HepG2 (cell line): Measurements from ENCODE around the gene TAS2R4. TPM values are rescaled to one million over a fixed set of nuclear protein-coding genes. Genes with fewer than 3 reads are reported as not detected.
A peak's percentile ranks its signal among the peaks of the same experiment; 100 is the strongest.

Source experiments
- BCLAF1 ChIP-seq: fragments of 450-650 bp; IDR thresholded peaks from 2 replicates; pipeline ENCODE4 v1.6.1; 2017; ENCODE audit warnings: mild to moderate bottlenecking
- ELF3 ChIP-seq: IDR thresholded peaks from 2 replicates; pipeline ENCODE4 v1.6.1; 2016; ENCODE audit warnings: missing genetic modification reagents, missing compliant biosample characterization
- FOXA1 ChIP-seq, 2 experiments: fragments of 450-650 bp in 1 of 2; sonication (generic) in 1 of 2; formaldehyde crosslinking in 1 of 2; IDR thresholded peaks; 2 replicates each; pipeline versions ENCODE4 v1.4.0 to v1.6.1; 2016 to 2020; ENCODE audit warnings: missing genetic modification reagents in 1 of 2
- FOXA3 ChIP-seq: IDR thresholded peaks from 2 replicates; pipeline ENCODE4 v1.6.1; 2016; ENCODE audit warnings: missing genetic modification reagents, missing compliant biosample characterization
- HINFP ChIP-seq: sonication (generic); formaldehyde crosslinking; IDR thresholded peaks from 2 replicates; pipeline ENCODE4 v1.4.0; 2020; ENCODE audit warnings: low read depth, mild to moderate bottlenecking, missing genetic modification reagents
- HNRNPL ChIP-seq: fragments of 200-400 bp; formaldehyde crosslinking; IDR thresholded peaks from 2 replicates; pipeline ENCODE4 v1.6.1; 2017; ENCODE audit warnings: mild to moderate bottlenecking, low read depth, low read length
- MED1 ChIP-seq: sonication (generic); formaldehyde crosslinking; IDR thresholded peaks from 2 replicates; pipeline ENCODE4 v1.4.0; 2020; ENCODE audit warnings: missing genetic modification reagents
- MIER3 ChIP-seq: IDR thresholded peaks from 2 replicates; pipeline ENCODE4 v1.6.1; 2016; ENCODE audit warnings: missing compliant biosample characterization, borderline replicate concordance
- RARA ChIP-seq: IDR thresholded peaks from 2 replicates; pipeline ENCODE4 v1.6.1; 2016; ENCODE audit warnings: missing genetic modification reagents, missing compliant biosample characterization
- RFX5 ChIP-seq: IDR thresholded peaks from 2 replicates; pipeline ENCODE4 v1.6.1; 2011; ENCODE audit warnings: low read depth, low read length, improper control_type of control experiment
- RXRA ChIP-seq: sonication (generic); formaldehyde crosslinking; IDR thresholded peaks from 2 replicates; pipeline ENCODE4 v1.5.1; 2020; ENCODE audit warnings: missing genetic modification reagents
- SALL2 ChIP-seq: sonication (generic); formaldehyde crosslinking; IDR thresholded peaks from 2 replicates; pipeline ENCODE4 v1.8.1; 2023; ENCODE audit warnings: mild to moderate bottlenecking, missing genetic modification reagents, inconsistent platforms
- SP2 ChIP-seq: sonication (generic); formaldehyde crosslinking; IDR thresholded peaks from 2 replicates; pipeline ENCODE4 v1.5.1; 2020; ENCODE audit warnings: mild to moderate bottlenecking, missing genetic modification reagents
- TGIF2 ChIP-seq: IDR thresholded peaks from 2 replicates; pipeline ENCODE4 v1.6.1; 2016; ENCODE audit warnings: control low read depth, missing compliant biosample characterization
- ZFX ChIP-seq: sonication (generic); formaldehyde crosslinking; IDR thresholded peaks from 2 replicates; pipeline ENCODE4 v1.4.0; 2020; ENCODE audit warnings: mild to moderate bottlenecking, low read depth, missing genetic modification reagents, moderate library complexity
- ZFY ChIP-seq: sonication (generic); formaldehyde crosslinking; IDR thresholded peaks from 2 replicates; pipeline ENCODE4 v1.4.0; 2020; ENCODE audit warnings: missing genetic modification reagents
- ZNF207 ChIP-seq: fragments of 450-650 bp; IDR thresholded peaks from 2 replicates; pipeline ENCODE4 v1.6.1; 2016; ENCODE audit warnings: antibody characterized with exemption, borderline replicate concordance
- ZNF296 ChIP-seq: sonication (generic); formaldehyde crosslinking; conservative IDR thresholded peaks from 2 replicates; pipeline ENCODE4 v1.5.0; 2020; ENCODE audit warnings: mild to moderate bottlenecking, missing genetic modification reagents
- ZNF350 ChIP-seq: sonication (generic); formaldehyde crosslinking; IDR thresholded peaks from 2 replicates; pipeline ENCODE4 v1.4.0; 2020; ENCODE audit warnings: mild to moderate bottlenecking, low read depth, missing genetic modification reagents, borderline replicate concordance
- ZNF383 ChIP-seq: sonication (generic); formaldehyde crosslinking; IDR thresholded peaks from 2 replicates; pipeline ENCODE4 v1.4.0; 2020; ENCODE audit warnings: missing genetic modification reagents, mild to moderate bottlenecking, borderline replicate concordance
- ZNF775 ChIP-seq: sonication (generic); formaldehyde crosslinking; IDR thresholded peaks from 2 replicates; pipeline ENCODE4 v1.4.0; 2020; ENCODE audit warnings: missing genetic modification reagents, mild to moderate bottlenecking, moderate library complexity, borderline replicate concordance
- polyA plus RNA-seq, 8 experiments: library from polyadenylated mRNA; depleted of rRNA in 3 of 8; stranded (reverse) in 7 of 8; unstranded in 1 of 8; fragments of >200 nt; fragmentation: Illumina TruSeq in 4 of 8; extraction: Trizol in 4 of 8; gene quantifications; 2 replicates each; pipeline versions ENCODE4 v1.2.1 to v1.2.3, GENCODE V29; 2011 to 2016; ENCODE audit warnings: low read depth in 4 of 8, missing spikeins in 1 of 8, mixed read lengths in 1 of 8; ENCODE audit not compliant: insufficient read depth in 1 of 8
- total RNA-seq, 5 experiments: library from RNA; depleted of rRNA; stranded (reverse); fragments of >200 nt; fragmentation: Illumina TruSeq; extraction: Trizol; gene quantifications; 2 replicates each; pipeline ENCODE4 v1.2.3, GENCODE V29; 2016; ENCODE audit warnings: low read depth in 1 of 5

Gene TAS2R4
- total and polyA plus RNA-seq, 2 of the 13 experiments (the other 11 are each of a cell fraction or from before 2014, with no cell fraction given): 0.71 to 0.80 TPM

GRCh38 chr7:141737118-141737835, 39.2 kb upstream of the TAS2R4 start (continued):
- TF ChIP-seq SP2 (no peak), BCLAF1 (no peak), HNRNPL (no peak), FOXA1 (IDR thresholded peaks at IDR 0.05) (no peak), FOXA1 (CRISPR knock-in tag; IDR thresholded peaks at IDR 0.05) (0 out of 2 replicates have a peak, but pooled peaks have one; percentile 6), ZFY (CRISPR knock-in tag) (peak; percentile 24; the same call in 1 of the 2 replicates), MIER3 (CRISPR knock-in tag) (no peak), FOXA3 (0 out of 2 replicates have a peak, but pooled peaks have one; percentile 36), MED1 (CRISPR knock-in tag) (peak; percentile 10; the same call in 1 of the 2 replicates), ZNF350 (CRISPR knock-in tag) (no peak), ZFX (CRISPR knock-in tag) (peak; percentile 22; the same call in 1 of the 2 replicates), ZNF296 (CRISPR knock-in tag) (no peak), ZNF383 (CRISPR knock-in tag) (no peak), SALL2 (CRISPR knock-in tag) (no peak), HINFP (CRISPR knock-in tag) (no peak), ZNF775 (no peak), RFX5 (no peak), ZNF207 (no peak), RARA (no peak), TGIF2 (0 out of 2 replicates have a peak, but pooled peaks have one; percentile 27), RXRA (CRISPR knock-in tag) (no peak), ELF3 (0 out of 2 replicates have a peak, but pooled peaks have one; percentile 9)
